GM21390 (cell line): ENCODE data around the gene KHDC1L.
"Not testable (repeated sequence)": the region's sequence is repeated elsewhere in the genome, so short reads cannot be mapped to it uniquely, and the experiment has no call there.

ENCODE experiments used
- ATAC-seq: cut with Tn5 transposase; IDR thresholded peaks from one replicate; pipeline ENCODE4 v1.9.1; 2021; ENCODE audit not compliant: unreplicated experiment

The KHDC1L gene

GRCh38 chr6:73207221-73207837, 18.0 kb downstream of the KHDC1L start:
- no peak for ATAC-seq

- ATAC-seq: no peak
Measured at GRCh38 chr6:73204252-73204651, 21.0 kb downstream of the KHDC1L start.

GRCh38 chr6:73203098-73203497, 22.2 kb downstream of the KHDC1L start:
- no peak for ATAC-seq

GRCh38 chr6:73200735-73201134, 24.6 kb downstream of the KHDC1L start:
- ATAC-seq: no peak

- no peak for ATAC-seq
Measured at GRCh38 chr6:73200247-73200646, 25.0 kb downstream of the KHDC1L start.

GRCh38 chr6:73194744-73195143, 30.6 kb downstream of the KHDC1L start:
- ATAC-seq: no peak

GRCh38 chr6:73193302-73193701, 32.0 kb downstream of the KHDC1L start:
- ATAC-seq: not testable (repeated sequence)

GRCh38 chr6:73182021-73182607, 43.2 kb downstream of the KHDC1L start:
- ATAC-seq: peak; percentile 49

GRCh38 chr6:73180763-73181619, 44.3 kb downstream of the KHDC1L start:
- peak; percentile 78 for ATAC-seq

- no peak for ATAC-seq
Measured at GRCh38 chr6:73180076-73180738, 45.1 kb downstream of the KHDC1L start.

- peak; percentile 61 for ATAC-seq
Measured at GRCh38 chr6:73177221-73177944, 47.9 kb downstream of the KHDC1L start.

GRCh38 chr6:73176057-73176456, 49.2 kb downstream of the KHDC1L start:
- ATAC-seq: no peak

- ATAC-seq: no peak
Measured at GRCh38 chr6:73174646-73175045, 50.6 kb downstream of the KHDC1L start.
